Central memory CD8-positive, alpha-beta T cell (primary cell): Measurements from ENCODE around the gene DCTD.
A peak's percentile ranks its signal among the peaks of the same experiment; 100 is the strongest.

Experiments
- ATAC-seq: fragments of 150-1000 bp; cut with Tn5 transposase; replicated peaks from 2 replicates; pipeline ENCODE4 v1.10.0; 2022; ENCODE audit warnings: mild to moderate bottlenecking, moderate FRiP score, moderate number of reproducible peaks; ENCODE audit not compliant: poor library complexity, severe bottlenecking; ENCODE audit errors: extremely low read depth
- DNase-seq, 2 donors: peaks; one replicate each; pipeline ENCODE4 v3.0.0; 2021; ENCODE audit warnings: low spot score in 2 of 2
- H3K27ac Mint-ChIP-seq: one replicate; pipeline ENCODE4 v1.8.0; 2022; ENCODE audit warnings: low read depth, mild to moderate bottlenecking, moderate library complexity, mixed read lengths
- H3K27me3 Mint-ChIP-seq: one replicate; pipeline ENCODE4 v1.8.0; 2022; ENCODE audit warnings: mixed read lengths
- H3K36me3 Mint-ChIP-seq: one replicate; pipeline ENCODE4 v1.8.0; 2022; ENCODE audit warnings: mild to moderate bottlenecking, moderate library complexity, mixed read lengths; ENCODE audit not compliant: insufficient read depth
- H3K4me1 Mint-ChIP-seq: one replicate; pipeline ENCODE4 v1.8.0; 2022; ENCODE audit warnings: mixed read lengths
- H3K4me3 Mint-ChIP-seq: one replicate; pipeline ENCODE4 v1.8.0; 2022; ENCODE audit warnings: mild to moderate bottlenecking, moderate library complexity, mixed read lengths
- H3K9me3 Mint-ChIP-seq: one replicate; pipeline ENCODE4 v1.8.0; 2022; ENCODE audit warnings: mixed read lengths

The DCTD gene

GRCh38 chr4:182928061-182928460 is 10.9 kb upstream of the DCTD start:
- Mint-ChIP-seq H3K4me1 (no peaks in the 10 kb centered on the region), H3K27me3 (peaks cover 11% of the 10 kb centered on the region), H3K4me3 (no peak overlapping the region), H3K27ac (no peak overlapping the region), H3K9me3 (no peaks in the 10 kb centered on the region), H3K36me3 (no peaks in the 10 kb centered on the region)
- ATAC-seq (no peak), DNase-seq (no peak)

DNA sequence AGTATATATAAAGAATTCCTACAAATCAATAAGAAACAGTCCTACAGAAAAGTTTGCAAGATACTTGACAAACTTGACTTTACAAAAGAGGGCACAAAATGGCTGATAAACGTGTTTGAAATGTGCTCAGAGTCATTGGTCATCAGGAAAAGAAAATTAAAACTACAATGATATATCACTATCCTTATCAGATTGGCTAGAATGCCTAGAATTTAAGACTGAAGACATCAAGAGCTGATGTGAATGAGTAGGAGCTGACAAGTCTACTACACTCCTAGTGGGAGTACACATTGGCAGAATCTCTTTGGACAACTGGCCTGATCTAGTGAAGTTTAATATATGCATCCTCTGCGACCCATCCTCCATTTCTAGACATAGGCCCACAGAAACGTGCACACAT is 10.3 kb upstream of the DCTD start:
- no peak for DNase-seq
- no peak for ATAC-seq
- Mint-ChIP-seq H3K27me3 (peaks cover 8% of the 10 kb centered on the region), H3K4me1 (no peaks in the 10 kb centered on the region), H3K27ac (no peak overlapping the region), H3K36me3 (no peaks in the 10 kb centered on the region), H3K9me3 (no peaks in the 10 kb centered on the region), H3K4me3 (no peak overlapping the region)

GRCh38 chr4:182925855-182926254 is 8.7 kb upstream of the DCTD start:
- no peak for ATAC-seq
- DNase-seq: no peak
- Mint-ChIP-seq H3K9me3 (no peaks in the 10 kb centered on the region), H3K36me3 (no peaks in the 10 kb centered on the region), H3K27ac (no peak overlapping the region), H3K27me3 (peaks cover 8% of the 10 kb centered on the region), H3K4me1 (no peaks in the 10 kb centered on the region), H3K4me3 (no peak overlapping the region)

DNA sequence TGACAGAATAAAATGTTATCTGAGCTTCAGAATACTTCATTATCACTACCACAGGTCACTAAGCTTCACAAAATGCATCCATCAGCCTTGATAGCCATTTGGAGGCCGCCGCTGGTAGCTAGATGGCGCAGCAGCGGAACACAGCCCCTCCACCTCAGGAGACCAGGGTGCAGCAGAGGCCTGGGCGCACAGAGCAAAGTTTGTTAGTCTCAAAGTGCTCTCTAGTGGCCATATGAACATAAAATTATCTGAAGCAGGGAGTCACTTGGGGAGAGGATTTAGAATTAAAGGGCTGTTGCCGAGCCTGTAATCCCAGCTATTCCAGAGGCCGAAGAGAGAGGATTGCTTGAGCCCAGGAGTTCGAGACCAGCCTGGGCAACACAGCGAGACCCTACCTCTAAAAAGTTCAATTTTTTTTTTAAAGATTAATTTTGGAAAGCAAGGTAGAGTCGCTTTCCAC is 8.1 kb upstream of the DCTD start:
- H3K27ac Mint-ChIP-seq: no peak overlapping the region

GRCh38 chr4:182924497-182924896 is 7.3 kb upstream of the DCTD start:
- Mint-ChIP-seq H3K36me3 (peaks cover 2% of the 10 kb centered on the region), H3K27me3 (peaks cover 8% of the 10 kb centered on the region), H3K4me1 (peaks cover 6% of the 10 kb centered on the region), H3K27ac (no peak overlapping the region), H3K9me3 (no peaks in the 10 kb centered on the region), H3K4me3 (no peak overlapping the region)
- no peak for ATAC-seq
- DNase-seq: no peak

More for the DNA sequence above, 8.1 kb upstream of the DCTD start:
- peaks cover 8% of the 10 kb centered on the region for H3K27me3 Mint-ChIP-seq
- DNase-seq (peak in 1 of 2 donors; percentile 32), ATAC-seq (peak; percentile 82)
- no peaks in the 10 kb centered on the region for H3K4me1 Mint-ChIP-seq
- no peaks in the 10 kb centered on the region for H3K9me3 Mint-ChIP-seq
- peaks cover 2% of the 10 kb centered on the region for H3K36me3 Mint-ChIP-seq
- H3K4me3 Mint-ChIP-seq: no peak overlapping the region

GRCh38 chr4:182923796-182924340 is 6.7 kb upstream of the DCTD start:
- no peak overlapping the region for H3K4me3 Mint-ChIP-seq
- H3K4me1 Mint-ChIP-seq: peaks cover 10% of the 10 kb centered on the region
- no peak for DNase-seq
- no peak for ATAC-seq
- no peak overlapping the region for H3K27ac Mint-ChIP-seq
- H3K9me3 Mint-ChIP-seq: no peaks in the 10 kb centered on the region
- peaks cover 8% of the 10 kb centered on the region for H3K27me3 Mint-ChIP-seq
- peaks cover 2% of the 10 kb centered on the region for H3K36me3 Mint-ChIP-seq

DNA sequence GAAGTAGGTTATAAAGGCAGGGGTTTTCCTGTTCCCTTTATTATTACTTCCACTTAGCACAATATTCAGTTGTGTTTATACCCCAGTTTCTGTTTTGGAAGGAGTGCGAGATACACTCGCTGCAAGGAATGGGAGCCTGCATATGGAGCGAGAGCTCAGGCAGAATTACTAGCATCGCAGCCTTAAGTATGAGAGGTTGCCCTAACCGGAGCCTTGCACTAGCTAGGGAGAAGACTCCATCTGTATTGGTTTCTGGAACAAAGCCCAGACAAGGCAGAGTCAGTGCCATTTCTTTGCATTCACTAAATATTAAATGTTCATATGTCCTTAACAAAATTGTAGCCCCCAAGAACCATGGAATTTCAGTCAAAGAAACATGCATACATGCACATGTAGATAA is 6.2 kb upstream of the DCTD start:
- H3K4me3 Mint-ChIP-seq: no peak overlapping the region
- DNase-seq (no peak), ATAC-seq (no peak)
- no peaks in the 10 kb centered on the region for H3K9me3 Mint-ChIP-seq
- H3K36me3 Mint-ChIP-seq: peaks cover 3% of the 10 kb centered on the region
- no peak overlapping the region for H3K27ac Mint-ChIP-seq
- H3K4me1 Mint-ChIP-seq: peaks cover 15% of the 10 kb centered on the region
- peaks cover 8% of the 10 kb centered on the region for H3K27me3 Mint-ChIP-seq

DNA sequence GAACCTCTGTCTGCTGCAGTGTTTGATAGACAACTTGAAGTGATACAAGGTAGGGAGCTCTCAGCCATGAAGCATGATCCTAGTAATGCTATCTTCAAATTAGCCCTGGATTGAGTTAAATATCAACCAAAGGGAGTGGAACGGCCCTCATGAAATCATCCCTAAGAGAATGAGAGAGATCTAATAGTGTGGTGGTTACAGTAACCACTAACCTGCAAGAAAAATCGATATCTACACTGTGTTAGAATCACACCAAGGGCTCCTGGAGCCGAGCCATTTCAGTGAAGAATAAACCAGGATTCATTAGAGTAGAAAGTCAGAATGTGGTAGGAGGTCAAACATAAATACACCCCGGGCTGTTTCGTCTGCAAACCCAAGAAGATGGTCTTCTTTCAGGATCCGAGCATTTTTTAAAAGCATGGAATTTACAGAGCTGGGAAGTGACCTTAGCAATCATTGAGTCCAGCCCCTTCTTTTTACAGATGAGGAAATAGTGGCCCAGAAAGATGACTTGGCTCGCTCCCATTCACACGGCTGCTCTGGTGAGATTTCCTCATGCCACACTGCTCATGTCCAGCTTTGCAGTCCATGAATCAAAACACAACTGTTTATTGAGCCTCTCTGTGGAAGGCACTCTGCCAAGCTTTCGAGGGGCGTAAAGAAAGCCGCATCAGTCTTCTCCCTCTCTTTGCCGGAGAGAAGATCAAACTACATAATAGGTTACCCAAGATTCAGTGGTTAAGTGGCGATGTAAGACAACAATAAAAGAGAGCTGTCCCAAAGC is 5.5 kb upstream of the DCTD start:
- H3K27me3 Mint-ChIP-seq: peaks cover 8% of the 10 kb centered on the region
- peaks cover 8% of the 10 kb centered on the region for H3K36me3 Mint-ChIP-seq
- peaks cover 21% of the 10 kb centered on the region for H3K4me1 Mint-ChIP-seq
- no peak overlapping the region for H3K4me3 Mint-ChIP-seq
- no peak for ATAC-seq
- no peaks in the 10 kb centered on the region for H3K9me3 Mint-ChIP-seq
- no peak for DNase-seq
- no peak overlapping the region for H3K27ac Mint-ChIP-seq

GRCh38 chr4:182921608-182922007 is 4.4 kb upstream of the DCTD start:
- no peaks in the 10 kb centered on the region for H3K9me3 Mint-ChIP-seq
- H3K4me1 Mint-ChIP-seq: peaks cover 22% of the 10 kb centered on the region
- H3K4me3 Mint-ChIP-seq: no peak overlapping the region
- H3K27me3 Mint-ChIP-seq: peaks cover 8% of the 10 kb centered on the region
- H3K36me3 Mint-ChIP-seq: peaks cover 10% of the 10 kb centered on the region
- no peak overlapping the region for H3K27ac Mint-ChIP-seq
- DNase-seq (no peak), ATAC-seq (no peak)

DNA sequence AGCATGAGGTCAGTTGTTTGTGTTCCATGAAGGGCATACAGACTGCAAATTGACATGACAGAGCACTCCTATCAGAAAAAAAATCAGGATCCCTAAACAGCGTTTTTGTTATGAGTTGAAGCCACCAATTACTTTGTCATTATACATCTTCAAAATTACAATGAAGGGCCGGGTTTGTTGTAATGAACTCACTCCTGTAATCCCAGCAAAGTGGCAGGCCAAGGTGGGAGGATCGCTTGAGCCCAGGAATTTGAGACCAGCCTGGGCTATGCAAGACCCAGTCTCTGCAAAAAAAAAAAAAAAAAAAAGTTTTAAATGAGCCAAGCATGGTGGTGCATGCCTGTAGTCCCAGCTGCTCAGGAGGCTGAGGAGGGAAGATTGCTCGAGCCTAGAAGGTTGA is 3.5 kb upstream of the DCTD start:
- Mint-ChIP-seq H3K36me3 (peaks cover 13% of the 10 kb centered on the region), H3K9me3 (no peaks in the 10 kb centered on the region), H3K27ac (no peak overlapping the region), H3K27me3 (peaks cover 8% of the 10 kb centered on the region), H3K4me1 (peaks cover 32% of the 10 kb centered on the region), H3K4me3 (no peak overlapping the region)
- no peak for ATAC-seq
- DNase-seq: no peak

DNA sequence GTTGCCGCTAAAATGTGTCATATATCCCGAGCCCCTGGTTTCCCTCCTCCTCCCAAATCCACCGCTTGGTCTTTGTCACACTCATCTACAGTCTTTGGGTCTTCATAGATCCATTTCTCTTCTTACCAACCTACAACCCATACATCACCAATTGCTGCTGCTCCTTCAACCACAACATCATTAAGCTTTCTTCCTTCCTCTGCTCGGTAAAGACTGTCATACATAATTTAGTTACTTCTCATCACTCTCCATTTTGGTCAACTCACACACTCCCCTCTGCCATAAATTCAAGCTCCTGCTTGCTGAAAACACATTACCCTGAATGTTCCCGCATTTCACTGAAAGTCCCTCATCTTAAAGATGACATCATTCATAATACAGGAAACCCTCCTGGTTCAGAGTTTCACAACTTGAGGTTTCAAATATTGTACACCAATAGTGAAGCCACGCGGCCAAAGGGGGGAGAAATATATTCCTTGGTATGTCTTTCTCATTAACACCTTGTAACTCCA is 1.7 kb upstream of the DCTD start:
- DNase-seq: no peak
- peak overlapping the region; percentile 71 for H3K4me3 Mint-ChIP-seq
- H3K27ac Mint-ChIP-seq: peak overlapping the region; percentile 92
- H3K9me3 Mint-ChIP-seq: no peaks in the 10 kb centered on the region
- H3K36me3 Mint-ChIP-seq: peaks cover 17% of the 10 kb centered on the region
- H3K4me1 Mint-ChIP-seq: peaks cover 36% of the 10 kb centered on the region
- no peak for ATAC-seq
- H3K27me3 Mint-ChIP-seq: peaks cover 8% of the 10 kb centered on the region

- H3K27me3 Mint-ChIP-seq: peaks cover 2% of the 10 kb centered on the region
- DNase-seq (no peak), ATAC-seq (peak; percentile 4)
- H3K27ac Mint-ChIP-seq: peak overlapping the region; percentile 92
- H3K4me3 Mint-ChIP-seq: peak overlapping the region; percentile 71
- H3K36me3 Mint-ChIP-seq: peaks cover 20% of the 10 kb centered on the region
- H3K9me3 Mint-ChIP-seq: no peaks in the 10 kb centered on the region
- H3K4me1 Mint-ChIP-seq: peaks cover 42% of the 10 kb centered on the region
Observed at GRCh38 chr4:182918044-182918607, 940 bp upstream of the DCTD start.
